Panc1 (cell line): ENCODE measurements around the gene G6PC3. TPM values are rescaled to one million over a fixed set of nuclear protein-coding genes. Genes with fewer than 3 reads are reported as not detected.

ENCODE experiments used
- ATAC-seq: fragments of 200-7000 bp; cut with Tn5 transposase; 2 replicates; pipeline ENCODE4 v1.9.1; 2020; ENCODE audit warnings: mild to moderate bottlenecking, moderate library complexity
- BruUV-seq: library from RNA; stranded (reverse); fragments of 400-500 nt; replicated peaks from 2 replicates; lab custom pipeline; 2021; lab: Mats Ljungman, UMichigan
- CTCF ChIA-PET: fragments of 300-600 bp; sonication (Branson Sonifier 250); formaldehyde crosslinking; loops from one replicate; lab custom pipeline; 2022; ENCODE audit warnings: antibody characterized with exemption; lab: Charles Lee
- POLR2A ChIA-PET: fragments of 300-600 bp; sonication (Branson Sonifier 250); formaldehyde crosslinking; loops from one replicate; lab custom pipeline; 2022; ENCODE audit warnings: antibody characterized with exemption; lab: Charles Lee
- DNase-seq: peaks from one replicate; pipeline ENCODE4 v3.0.0-alpha.2; 2010; ENCODE audit warnings: low read depth, low spot score
- H3K27ac ChIP-seq: 2 replicates; pipeline ENCODE4 v1.5.1; 2011; ENCODE audit warnings: mild to moderate bottlenecking, low read length, inconsistent platforms
- H3K27me3 ChIP-seq: fragments of 200-500 bp; sonication (Bioruptor generic); 2 replicates; pipeline ENCODE4 v1.6.0; 2014; ENCODE audit warnings: low read length, inconsistent platforms; ENCODE audit not compliant: control insufficient read depth, insufficient read depth
- H3K36me3 ChIP-seq: fragments of 200-500 bp; sonication (Bioruptor generic); 2 replicates; pipeline ENCODE4 v1.5.1; 2014; ENCODE audit warnings: inconsistent platforms, mild to moderate bottlenecking, low read length, moderate library complexity; ENCODE audit not compliant: control insufficient read depth, insufficient read depth
- H3K4me1 ChIP-seq: 2 replicates; pipeline ENCODE4 v1.5.1; 2011; ENCODE audit warnings: inconsistent platforms, mild to moderate bottlenecking, low read length, moderate library complexity; ENCODE audit not compliant: control insufficient read depth, insufficient read depth
- H3K4me3 ChIP-seq, 2 experiments: 2 replicates each; pipeline ENCODE4 v1.5.1; 2011 to 2012; ENCODE audit warnings: low read depth in 2 of 2, low read length in 2 of 2, mild to moderate bottlenecking in 2 of 2, inconsistent platforms in 1 of 2, moderate library complexity in 1 of 2
- H3K9me3 ChIP-seq: fragments of 200-500 bp; sonication (Bioruptor generic); 2 replicates; pipeline ENCODE4 v1.5.1; 2014; ENCODE audit warnings: low read depth, mild to moderate bottlenecking, inconsistent platforms, low read length, moderate library complexity; ENCODE audit not compliant: control insufficient read depth, insufficient read depth
- CTCF ChIP-seq: fragments of 450-650 bp; IDR thresholded peaks from 2 replicates; pipeline ENCODE4 v1.5.1; 2017; ENCODE audit warnings: mild to moderate bottlenecking
- POLR2AphosphoS5 ChIP-seq: IDR thresholded peaks from 2 replicates; pipeline ENCODE4 v1.6.1; 2012; ENCODE audit warnings: mild to moderate bottlenecking, low read depth, low read length, moderate library complexity
- REST ChIP-seq, 2 experiments: IDR thresholded peaks; 2 replicates each; pipeline ENCODE4 v1.6.1; 2011 to 2012; ENCODE audit warnings: low read depth in 2 of 2, control low read depth in 1 of 2, low read length in 1 of 2, mild to moderate bottlenecking in 1 of 2, moderate library complexity in 1 of 2; ENCODE audit not compliant: insufficient read depth in 1 of 2
- SIN3A ChIP-seq: IDR thresholded peaks from 2 replicates; pipeline ENCODE4 v1.6.1; 2012; ENCODE audit warnings: low read depth, mild to moderate bottlenecking, low read length, moderate library complexity, borderline replicate concordance; ENCODE audit not compliant: insufficient read depth
- TCF7L2 ChIP-seq: IDR thresholded peaks from 2 replicates; pipeline ENCODE4 v1.6.1; 2011; ENCODE audit warnings: mild to moderate bottlenecking, low read depth, low read length, inconsistent platforms
- in situ Hi-C: cut with HindIII; loops from 2 replicates; pipeline ENCODE4 v1.10.0; 2016; ENCODE audit warnings: low sequenced_read_pairs, low pct_unique_long_range_greater_than_20kb
- intact Hi-C: fragments of 100-400 bp; cut with micrococcal nuclease; formaldehyde crosslinking; loops from one replicate; pipeline ENCODE4 v1.10.0; 2022; ENCODE audit not compliant: unreplicated experiment
- total RNA-seq: library from RNA; stranded (reverse); gene quantifications from one replicate; pipeline ENCODE4 v1.2.1, GENCODE V29; 2021; ENCODE audit not compliant: unreplicated experiment

G6PC3 gene
- total RNA-seq, 1 experiment from 2014 or later = 42.7 TPM

GRCh38 chr17:44024271-44024663 lies 46.3 kb upstream of the G6PC3 start:
- POLR2A ChIA-PET = no interaction called here
- in situ Hi-C loops = no loop called here
- no peak for TF ChIP-seq REST (IDR thresholded peaks at IDR 0.05; ENCODE audit: insufficient read depth in 1 of 2, low read depth in 2 of 2, low read length in 1 of 2)
- TF ChIP-seq TCF7L2 = no peak
- intact Hi-C loops = no loop called here
- no peaks in the 10 kb centered on the region for H3K4me1 ChIP-seq
- no peaks in the 10 kb centered on the region for H3K9me3 ChIP-seq
- ATAC-seq (no peak; the same call in 1 of the 2 replicates), DNase-seq (no peak)
- H3K4me3 ChIP-seq = no peak overlapping the region
- no TSS peak for BruUV-seq
- CTCF ChIA-PET = no interaction called here
- no peak overlapping the region for H3K27ac ChIP-seq
- no peaks in the 10 kb centered on the region for H3K36me3 ChIP-seq
- H3K27me3 ChIP-seq = no peaks in the 10 kb centered on the region

- in situ Hi-C loops (no loop called here), intact Hi-C loops (no loop called here)
- TF ChIP-seq TCF7L2 (no peak), POLR2AphosphoS5 (no peak), REST (IDR thresholded peaks at IDR 0.05; ENCODE audit: insufficient read depth in 1 of 2, low read depth in 2 of 2, low read length in 1 of 2) (no peak), CTCF (no peak), SIN3A (no peak)
- Histone ChIP-seq H3K9me3 (no peaks in the 10 kb centered on the region), H3K4me1 (no peaks in the 10 kb centered on the region), H3K4me3 (no peak overlapping the region), H3K27me3 (no peaks in the 10 kb centered on the region), H3K36me3 (no peaks in the 10 kb centered on the region), H3K27ac (no peak overlapping the region)
- BruUV-seq = no TSS peak
- CTCF ChIA-PET = no interaction called here
- DNase-seq (no peak), ATAC-seq (no peak)
- POLR2A ChIA-PET = no interaction called here
Measured at GRCh38 chr17:44024853-44025252, 45.7 kb upstream of the G6PC3 start.
